IMR-90 (cell line): ENCODE data around the gene HECTD2. TPM values are rescaled to one million over a fixed set of nuclear protein-coding genes. Genes with fewer than 3 reads are reported as not detected.
A peak's percentile ranks its signal among the peaks of the same experiment; 100 is the strongest.

Experiments used
- ATAC-seq: fragments of 200-7000 bp; cut with Tn5 transposase; 2 replicates; pipeline ENCODE4 v1.9.1; 2020; ENCODE audit warnings: low read depth, mild to moderate bottlenecking, moderate library complexity
- BruUV-seq: library from RNA; stranded (reverse); fragments of 400-500 nt; replicated peaks from 2 replicates; lab custom pipeline; 2021; lab: Mats Ljungman, UMichigan
- CTCF ChIA-PET: fragments of 300-600 bp; formaldehyde crosslinking; extraction: SDS; loops from one replicate; lab custom pipeline; 2021; ENCODE audit warnings: antibody characterized with exemption; lab: Yijun Ruan, JAX
- POLR2A ChIA-PET: fragments of 300-600 bp; sonication (Branson Sonifier 250); formaldehyde crosslinking; loops from one replicate; lab custom pipeline; 2022; ENCODE audit warnings: antibody characterized with exemption; ENCODE audit not compliant: unreplicated experiment; lab: Charles Lee
- DNase-seq: peaks from one replicate; pipeline ENCODE4 v3.0.0; 2013
- H2AFZ ChIP-seq: replicated peaks from 2 replicates; pipeline ENCODE3; 2013; ENCODE audit warnings: low read length, mild to moderate bottlenecking; ENCODE audit not compliant: poor library complexity
- H2AK5ac ChIP-seq: 2 replicates; pipeline ENCODE4 v1.6.1; 2013; ENCODE audit warnings: low read depth, low read length, inconsistent platforms
- H2AK9ac ChIP-seq: replicated peaks from 2 replicates; pipeline ENCODE3; 2013; ENCODE audit warnings: mild to moderate bottlenecking, low read depth, low read length, moderate library complexity; ENCODE audit not compliant: poor library complexity
- H2BK120ac ChIP-seq: 2 replicates; pipeline ENCODE4 v1.6.1; 2013; ENCODE audit warnings: low read depth, low read length, inconsistent platforms
- H2BK15ac ChIP-seq: 3 replicates; pipeline ENCODE4 v1.6.1; 2013; ENCODE audit warnings: low read depth, low read length, inconsistent platforms
- H2BK20ac ChIP-seq: 2 replicates; pipeline ENCODE4 v1.6.1; 2013; ENCODE audit warnings: low read depth, mild to moderate bottlenecking, inconsistent platforms, low read length, moderate library complexity
- H2BK5ac ChIP-seq: 2 replicates; pipeline ENCODE4 v1.6.1; 2013; ENCODE audit warnings: mild to moderate bottlenecking, low read depth, low read length, inconsistent platforms; ENCODE audit not compliant: poor library complexity, severe bottlenecking
- H3K14ac ChIP-seq: replicated peaks from 2 replicates; pipeline ENCODE4 v1.6.1; 2013; ENCODE audit warnings: low read depth, low read length, inconsistent platforms
- H3K18ac ChIP-seq: 2 replicates; pipeline ENCODE4 v1.6.1; 2013; ENCODE audit warnings: low read depth, low read length, control low read depth
- H3K23ac ChIP-seq: 2 replicates; pipeline ENCODE4 v1.6.1; 2013; ENCODE audit warnings: low read depth, low read length, inconsistent platforms
- H3K27ac ChIP-seq: 2 replicates; pipeline ENCODE4 v1.5.1; 2013; ENCODE audit warnings: mild to moderate bottlenecking, control low read depth, low read length; ENCODE audit not compliant: insufficient read depth
- H3K27me3 ChIP-seq: 2 replicates; pipeline ENCODE4 v1.6.1; 2013; ENCODE audit warnings: low read length; ENCODE audit not compliant: control insufficient read depth, insufficient read depth
- H3K36me3 ChIP-seq: 2 replicates; pipeline ENCODE4 v1.6.1; 2013; ENCODE audit warnings: low read length, mixed read lengths; ENCODE audit not compliant: control insufficient read depth, insufficient read depth
- H3K4ac ChIP-seq: 2 replicates; pipeline ENCODE4 v1.6.1; 2013; ENCODE audit warnings: low read depth, low read length, inconsistent platforms
- H3K4me1 ChIP-seq: 2 replicates; pipeline ENCODE4 v1.6.1; 2013; ENCODE audit warnings: low read length, mixed read lengths; ENCODE audit not compliant: control insufficient read depth, insufficient read depth
- H3K4me2 ChIP-seq: 2 replicates; pipeline ENCODE4 v1.6.1; 2013; ENCODE audit warnings: low read depth, mild to moderate bottlenecking, control low read depth, low read length, moderate library complexity
- H3K4me3 ChIP-seq: 2 replicates; pipeline ENCODE4 v1.5.1; 2013; ENCODE audit warnings: low read depth, mild to moderate bottlenecking, control low read depth, low read length, moderate library complexity; ENCODE audit not compliant: insufficient read depth
- H3K56ac ChIP-seq: 2 replicates; pipeline ENCODE4 v1.6.1; 2013; ENCODE audit warnings: low read length, inconsistent platforms; ENCODE audit not compliant: insufficient read depth; ENCODE audit errors: extremely low read depth
- H3K79me1 ChIP-seq, 2 experiments: 2 replicates each; pipeline ENCODE4 v1.6.1; 2013; ENCODE audit warnings: low read length in 2 of 2, inconsistent platforms in 1 of 2, low read depth in 1 of 2
- H3K9ac ChIP-seq: 2 replicates; pipeline ENCODE4 v1.6.1; 2013; ENCODE audit warnings: low read depth, low read length, control low read depth
- H3K9me1 ChIP-seq: 2 replicates; pipeline ENCODE4 v1.6.1; 2013; ENCODE audit warnings: low read length, inconsistent platforms; ENCODE audit not compliant: insufficient read depth
- H3K9me3 ChIP-seq: 2 replicates; pipeline ENCODE4 v1.6.1; 2013; ENCODE audit warnings: low read length; ENCODE audit not compliant: control insufficient read depth, insufficient read depth
- H4K20me1 ChIP-seq: 2 replicates; pipeline ENCODE4 v1.6.1; 2013; ENCODE audit warnings: low read length, inconsistent platforms; ENCODE audit not compliant: insufficient read depth
- H4K5ac ChIP-seq: 2 replicates; pipeline ENCODE4 v1.6.1; 2013; ENCODE audit warnings: mild to moderate bottlenecking, low read depth, low read length, control low read depth
- H4K8ac ChIP-seq, 2 experiments: 2 replicates each; pipeline ENCODE4 v1.6.1; 2013; ENCODE audit warnings: low read depth in 2 of 2, low read length in 2 of 2, control low read depth in 1 of 2, inconsistent platforms in 1 of 2
- H4K91ac ChIP-seq: 2 replicates; pipeline ENCODE4 v1.6.1; 2013; ENCODE audit warnings: low read depth, low read length, inconsistent platforms; ENCODE audit not compliant: insufficient read depth
- MAFK ChIP-seq: IDR thresholded peaks from 2 replicates; pipeline ENCODE4 v1.6.1; 2012; ENCODE audit warnings: low read depth, low read length, improper control_type of control experiment
- MAZ ChIP-seq: IDR thresholded peaks from 2 replicates; pipeline ENCODE4 v1.6.1; 2012; ENCODE audit warnings: low read depth, mild to moderate bottlenecking, low read length, improper control_type of control experiment, moderate library complexity, borderline replicate concordance
- MXI1 ChIP-seq: IDR thresholded peaks from 2 replicates; pipeline ENCODE4 v1.6.1; 2012; ENCODE audit warnings: low read depth, mild to moderate bottlenecking, low read length, moderate library complexity, borderline replicate concordance
- NFE2L2 ChIP-seq: fragments of 150-350 bp; IDR thresholded peaks from 2 replicates; pipeline ENCODE4 v1.6.1; 2016; ENCODE audit warnings: low read depth, mild to moderate bottlenecking, low read length
- POLR2A ChIP-seq: IDR thresholded peaks from 2 replicates; pipeline ENCODE4 v1.6.1; 2012; ENCODE audit warnings: mild to moderate bottlenecking, low read depth, low read length
- RCOR1 ChIP-seq: IDR thresholded peaks from 2 replicates; pipeline ENCODE4 v1.6.1; 2012; ENCODE audit warnings: mild to moderate bottlenecking, low read length, improper control_type of control experiment; ENCODE audit not compliant: insufficient replicate concordance
- SMC3 ChIP-seq: fragments of 150-350 bp; IDR thresholded peaks from 2 replicates; pipeline ENCODE4 v1.6.1; 2016; ENCODE audit warnings: low read depth, mild to moderate bottlenecking, antibody characterized with exemption, low read length, moderate library complexity
- WGBS, 2 experiments: methylation state at CpG; one replicate each; pipeline versions ENCODE4 v1.1.5 to v1.1.7; 2013; ENCODE audit warnings: missing lambda C conversion rate in 2 of 2; ENCODE audit not compliant: insufficient read length in 1 of 2; ENCODE audit errors: extremely low coverage in 2 of 2; 5-methylcytosine and 5-hydroxymethylcytosine counted together
- dilution Hi-C: fragments of 300-500 bp; cut with HindIII; formaldehyde crosslinking; loops from one replicate; pipeline ENCODE4 v1.14.3; 2018; ENCODE audit warnings: low sequenced_read_pairs; ENCODE audit not compliant: unreplicated experiment
- in situ Hi-C: fragments of 300-500 bp; cut with MboI; formaldehyde crosslinking; loops from 3 replicates; pipeline ENCODE4 v1.14.3; 2019; ENCODE audit warnings: low sequenced_read_pairs, inconsistent platforms, mixed read lengths
- intact Hi-C: fragments of 100-400 bp; cut with micrococcal nuclease; formaldehyde crosslinking; loops from 2 replicates; pipeline ENCODE4 v1.10.0; 2022
- polyA plus RNA-seq, 3 experiments: library from polyadenylated mRNA; depleted of rRNA; stranded (reverse); fragments of >200 nt; gene quantifications; 2 replicates each; pipeline ENCODE4 v1.2.3, GENCODE V29; 2012; ENCODE audit warnings: low replicate concordance in 1 of 3
- total RNA-seq: library from RNA; depleted of rRNA; stranded (reverse); fragments of >200 nt; gene quantifications from 2 replicates; pipeline ENCODE4 v1.2.3, GENCODE V29; 2012
- TF ChIP-seq, protein P1 (sequence below): fragments of 150-350 bp; IDR thresholded peaks from 2 replicates; pipeline ENCODE4 v1.6.1; 2016; ENCODE audit warnings: low read depth, mild to moderate bottlenecking, low read length, moderate library complexity, borderline replicate concordance

HECTD2 gene
- total and polyA plus RNA-seq, 2 of the 4 experiments (the other 2 are of a cell fraction), result 5.2 to 5.9 TPM

GRCh38 chr10:91409069-91409868, 875 bp upstream of the HECTD2 start:
- H2AK5ac ChIP-seq, result peak overlapping the region; percentile 57; the same call in 1 of the 2 replicates
- peak overlapping the region; percentile 83 for H3K4me3 ChIP-seq
- 0 out of 2 replicates have a peak overlapping the region, but pooled peaks have one; percentile 15 for H2BK20ac ChIP-seq
- peak overlapping the region; percentile 90 for H2AK9ac ChIP-seq
- peak overlapping the region; percentile 98 for H3K4ac ChIP-seq
- no peak for TF ChIP-seq NFE2L2
- no peak for TF ChIP-seq SMC3
- TF ChIP-seq, protein P1, sequence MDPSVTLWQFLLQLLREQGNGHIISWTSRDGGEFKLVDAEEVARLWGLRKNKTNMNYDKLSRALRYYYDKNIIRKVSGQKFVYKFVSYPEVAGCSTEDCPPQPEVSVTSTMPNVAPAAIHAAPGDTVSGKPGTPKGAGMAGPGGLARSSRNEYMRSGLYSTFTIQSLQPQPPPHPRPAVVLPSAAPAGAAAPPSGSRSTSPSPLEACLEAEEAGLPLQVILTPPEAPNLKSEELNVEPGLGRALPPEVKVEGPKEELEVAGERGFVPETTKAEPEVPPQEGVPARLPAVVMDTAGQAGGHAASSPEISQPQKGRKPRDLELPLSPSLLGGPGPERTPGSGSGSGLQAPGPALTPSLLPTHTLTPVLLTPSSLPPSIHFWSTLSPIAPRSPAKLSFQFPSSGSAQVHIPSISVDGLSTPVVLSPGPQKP, result no peak
- TF ChIP-seq RCOR1, result peak; percentile 27
- TF ChIP-seq MAFK, result no peak
- peak; percentile 87 for TF ChIP-seq POLR2A
- TF ChIP-seq MXI1, result peak; percentile 45; the same call in 1 of the 2 replicates
- peak; percentile 87 for TF ChIP-seq MAZ
- H3K56ac ChIP-seq, result peak overlapping the region; percentile 85
- intact Hi-C loops (no loop called here), dilution Hi-C loops (no loop called here), in situ Hi-C loops (no loop called here)
- peak overlapping the region; percentile 73 for H2BK120ac ChIP-seq
- H2BK15ac ChIP-seq, result peak overlapping the region; percentile 89; the same call in 1 of the 3 replicates
- DNase-seq, result peak; percentile 80
- peak overlapping the region; percentile 93 for H4K5ac ChIP-seq
- H3K27me3 ChIP-seq, result no peaks in the 10 kb centered on the region
- H3K9me1 ChIP-seq, result no peaks in the 10 kb centered on the region
- peak overlapping the region; percentile 96 to 99 for H4K8ac ChIP-seq
- peak overlapping the region; percentile 90 for H2BK5ac ChIP-seq
- peak overlapping the region; percentile 99 for H3K23ac ChIP-seq
- H3K79me1 ChIP-seq, result peaks cover 17 to 28% of the 10 kb centered on the region in 2 experiments; a peak in 3 of 4 replicates
- CTCF ChIA-PET, result interaction anchor here (1.3 to 1.9 kb wide), 2 partner anchors 19 to 143 kb away, joined by 7 read pairs; no protein-coding TSS in a partner anchor
- peak overlapping the region; percentile 89 for H3K18ac ChIP-seq
- H3K14ac ChIP-seq, result peak overlapping the region; percentile 98
- POLR2A ChIA-PET, result interaction anchor here (0.6 kb wide), 1 partner anchor 86 kb away, joined by 3 read pairs; no protein-coding TSS in a partner anchor
- ATAC-seq, result peak; percentile 73
- no peaks in the 10 kb centered on the region for H3K36me3 ChIP-seq
- peak overlapping the region; percentile 92 for H3K9ac ChIP-seq
- H3K4me1 ChIP-seq, result no peaks in the 10 kb centered on the region
- no peaks in the 10 kb centered on the region for H4K20me1 ChIP-seq
- H3K9me3 ChIP-seq, result no peaks in the 10 kb centered on the region
- WGBS, 2 experiments, result 0% methylated on average over 7 of the region's 31 CpGs; no CpG with 5 or more reads in 1 of the 2 experiments
- peak overlapping the region; percentile 98 for H3K27ac ChIP-seq
- no TSS peak for BruUV-seq
- H4K91ac ChIP-seq, result peak overlapping the region; percentile 97
- H3K4me2 ChIP-seq, result peak overlapping the region; percentile 92
- peak overlapping the region; percentile 98 for H2AFZ ChIP-seq
